Measurements from ENCODE around the gene ZNF77. TPM values are rescaled to one million over a fixed set of nuclear protein-coding genes. Genes with fewer than 3 reads are reported as not detected.
"Not testable (repeated sequence)": the region's sequence is repeated elsewhere in the genome, so short reads cannot be mapped to it uniquely, and the experiment has no call there.

ZNF77 gene
- total RNA-seq, 2 experiments from 2014 or later, result 4.0 to 4.2 TPM

DNA sequence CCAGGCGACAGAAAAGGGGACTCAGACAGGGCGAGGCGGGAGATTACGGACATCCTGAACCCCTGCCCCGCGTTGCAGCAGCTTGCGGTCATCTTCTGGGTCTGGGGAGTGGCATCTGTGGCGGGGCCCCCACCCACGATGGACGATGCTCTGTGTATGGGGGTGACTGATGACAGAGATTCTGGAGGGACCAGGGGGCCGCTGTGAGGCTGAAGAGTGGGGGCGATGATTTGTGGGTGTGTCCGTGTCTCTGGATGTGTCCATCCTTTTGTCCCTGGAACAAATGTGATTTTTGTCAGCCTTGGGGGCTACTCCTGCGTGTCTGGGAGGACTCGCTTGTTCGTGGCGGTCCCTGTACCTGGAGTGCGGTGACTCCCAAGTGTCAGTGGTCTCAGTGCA lies 17.7 kb downstream of the ZNF77 start:
- no peak for DNase-seq
- POLR2A ChIA-PET, result no interaction called here
- Mint-ChIP-seq H3K27ac (no peak overlapping the region), H3K4me3 (no peak overlapping the region), H3K36me3 (ENCODE audit: low read depth) (peaks cover 16% of the 10 kb centered on the region), H3K9me3 (peaks cover 22% of the 10 kb centered on the region), H3K4me1 (no peaks in the 10 kb centered on the region), H3K27me3 (no peaks in the 10 kb centered on the region)
- CTCF ChIA-PET, result no interaction called here

- H3K27me3 Mint-ChIP-seq, result no peaks in the 10 kb centered on the region
- no peak overlapping the region for H3K27ac Mint-ChIP-seq
- H3K4me3 Mint-ChIP-seq, result no peak overlapping the region
- DNase-seq, result no peak
- peaks cover 14% of the 10 kb centered on the region for H3K36me3 Mint-ChIP-seq (ENCODE audit: low read depth)
- H3K4me1 Mint-ChIP-seq, result no peaks in the 10 kb centered on the region
- H3K9me3 Mint-ChIP-seq, result peaks cover 21% of the 10 kb centered on the region
- ChIA-PET CTCF (no interaction called here), POLR2A (no interaction called here)
Observed at GRCh38 chr19:2926341-2927031, 18.3 kb downstream of the ZNF77 start.

DNA sequence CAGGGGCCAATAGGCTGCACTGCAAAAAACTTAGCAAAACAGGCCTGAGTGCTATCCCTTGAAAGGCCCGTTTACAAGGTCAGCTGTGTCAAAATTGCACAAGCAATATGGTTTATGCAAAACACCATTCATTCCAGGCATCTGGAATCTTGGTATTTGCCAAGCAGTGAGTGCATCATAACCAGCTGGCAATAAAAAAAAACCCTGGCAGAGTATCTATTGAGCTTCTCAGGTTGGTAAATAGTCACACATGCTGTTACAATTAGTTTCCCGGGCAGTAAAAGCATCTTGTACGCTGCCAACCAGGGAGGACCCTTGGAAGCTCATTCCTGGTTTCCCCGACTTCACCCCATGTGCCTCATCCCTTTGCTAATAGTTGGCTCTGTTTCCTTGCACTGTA lies 21.3 kb downstream of the ZNF77 start:
- peaks cover 15% of the 10 kb centered on the region for H3K36me3 Mint-ChIP-seq (ENCODE audit: low read depth)

GRCh38 chr19:2922987-2923386 lies 21.8 kb downstream of the ZNF77 start:
- DNase-seq, result no peak
- H3K4me3 Mint-ChIP-seq, result no peak overlapping the region
- ChIA-PET CTCF (interaction anchor here (0.6 kb wide), 1 partner anchor 261 kb away, joined by 3 read pairs; no protein-coding TSS in a partner anchor), POLR2A (interaction anchor here (1.2 kb wide), 1 partner anchor 10 kb away, joined by 3 read pairs; no protein-coding TSS in a partner anchor)
- H3K36me3 Mint-ChIP-seq (ENCODE audit: low read depth), result peaks cover 20% of the 10 kb centered on the region
- no peaks in the 10 kb centered on the region for H3K4me1 Mint-ChIP-seq
- H3K27ac Mint-ChIP-seq, result no peak overlapping the region
- H3K27me3 Mint-ChIP-seq, result no peaks in the 10 kb centered on the region
- H3K9me3 Mint-ChIP-seq, result peaks cover 24% of the 10 kb centered on the region

More for the DNA sequence above, 21.3 kb downstream of the ZNF77 start:
- CTCF ChIA-PET, result interaction anchor here (0.6 to 2.1 kb wide), 2 partner anchors 27 to 262 kb away, joined by 3 to 5 read pairs; no protein-coding TSS in a partner anchor
- POLR2A ChIA-PET, result interaction anchor here (1.2 kb wide), 1 partner anchor 11 kb away, joined by 3 read pairs; no protein-coding TSS in a partner anchor
- Mint-ChIP-seq H3K4me1 (no peaks in the 10 kb centered on the region), H3K9me3 (peaks cover 20% of the 10 kb centered on the region), H3K4me3 (no peak overlapping the region), H3K27ac (no peak overlapping the region), H3K27me3 (no peaks in the 10 kb centered on the region)
- DNase-seq, result no peak

DNA sequence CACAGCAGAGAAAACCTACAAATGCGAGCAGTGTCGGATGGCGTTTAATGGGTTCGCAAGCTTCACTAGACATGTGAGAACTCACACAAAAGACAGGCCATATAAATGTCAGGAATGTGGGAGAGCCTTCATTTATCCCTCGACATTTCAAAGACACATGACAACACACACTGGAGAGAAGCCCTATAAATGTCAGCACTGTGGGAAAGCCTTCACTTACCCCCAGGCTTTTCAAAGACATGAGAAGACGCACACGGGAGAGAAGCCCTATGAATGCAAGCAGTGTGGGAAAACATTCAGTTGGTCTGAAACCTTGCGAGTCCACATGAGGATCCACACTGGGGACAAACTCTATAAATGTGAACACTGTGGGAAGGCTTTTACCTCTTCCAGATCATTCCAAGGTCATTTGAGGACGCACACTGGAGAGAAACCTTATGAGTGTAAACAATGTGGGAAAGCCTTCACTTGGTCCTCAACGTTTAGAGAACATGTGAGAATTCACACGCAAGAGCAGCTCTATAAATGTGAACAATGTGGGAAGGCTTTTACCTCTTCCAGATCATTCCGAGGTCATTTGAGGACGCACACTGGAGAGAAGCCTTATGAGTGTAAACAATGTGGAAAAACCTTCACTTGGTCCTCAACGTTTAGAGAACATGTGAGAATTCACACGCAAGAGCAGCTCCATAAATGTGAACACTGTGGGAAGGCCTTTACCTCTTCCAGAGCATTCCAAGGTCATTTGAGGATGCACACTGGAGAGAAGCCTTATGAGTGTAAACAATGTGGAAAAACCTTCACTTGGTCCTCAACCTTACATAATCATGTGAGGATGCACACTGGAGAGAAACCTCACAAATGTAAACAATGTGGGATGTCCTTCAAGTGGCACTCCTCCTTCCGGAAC lies 27.2 kb downstream of the ZNF77 start:
- H3K4me3 Mint-ChIP-seq, result no peak overlapping the region
- H3K9me3 Mint-ChIP-seq, result peaks cover 40% of the 10 kb centered on the region
- H3K4me1 Mint-ChIP-seq, result peaks cover 2% of the 10 kb centered on the region
- ChIA-PET CTCF (interaction anchor here (0.6 kb wide), 2 partner anchors 15 to 802 kb away, joined by 3 to 5 read pairs; no protein-coding TSS in a partner anchor), POLR2A (no interaction called here)
- no peak overlapping the region for H3K27ac Mint-ChIP-seq
- no peaks in the 10 kb centered on the region for H3K27me3 Mint-ChIP-seq
- DNase-seq, result no peak
- peaks cover 66% of the 10 kb centered on the region for H3K36me3 Mint-ChIP-seq (ENCODE audit: low read depth)

GRCh38 chr19:2912306-2912705 lies 32.5 kb downstream of the ZNF77 start:
- no peaks in the 10 kb centered on the region for H3K27me3 Mint-ChIP-seq
- peaks cover 65% of the 10 kb centered on the region for H3K36me3 Mint-ChIP-seq (ENCODE audit: low read depth)
- peaks cover 40% of the 10 kb centered on the region for H3K9me3 Mint-ChIP-seq
- ChIA-PET POLR2A (interaction anchor here (0.9 to 1.3 kb wide), 4 partner anchors 11 to 65 kb away, joined by 3 to 5 read pairs (median 3); partner anchors contain the start of genes TLE6 and ZNF57), CTCF (interaction anchor here (1.6 kb wide), 2 partner anchors 10 to 38 kb away, joined by 4 read pairs; no protein-coding TSS in a partner anchor)
- H3K4me3 Mint-ChIP-seq, result no peak overlapping the region
- DNase-seq, result no peak
- H3K27ac Mint-ChIP-seq, result peak overlapping the region; percentile 48
- peaks cover 22% of the 10 kb centered on the region for H3K4me1 Mint-ChIP-seq

GRCh38 chr19:2906631-2907195 lies 38.1 kb downstream of the ZNF77 start:
- Mint-ChIP-seq H3K4me3 (no peak overlapping the region), H3K36me3 (ENCODE audit: low read depth) (peaks cover 20% of the 10 kb centered on the region), H3K27ac (no peak overlapping the region), H3K4me1 (peaks cover 19% of the 10 kb centered on the region), H3K27me3 (no peaks in the 10 kb centered on the region), H3K9me3 (peaks cover 11% of the 10 kb centered on the region)
- POLR2A ChIA-PET, result no interaction called here
- DNase-seq, result no peak
- CTCF ChIA-PET, result interaction anchor here (0.5 to 1.3 kb wide), 3 partner anchors 25 to 45 kb away, joined by 3 to 4 read pairs (median 4); no protein-coding TSS in a partner anchor

GRCh38 chr19:2905918-2906519 lies 38.8 kb downstream of the ZNF77 start:
- ChIA-PET POLR2A (no interaction called here), CTCF (no interaction called here)
- H3K9me3 Mint-ChIP-seq, result peaks cover 8% of the 10 kb centered on the region
- peaks cover 17% of the 10 kb centered on the region for H3K36me3 Mint-ChIP-seq (ENCODE audit: low read depth)
- peaks cover 18% of the 10 kb centered on the region for H3K4me1 Mint-ChIP-seq
- no peak overlapping the region for H3K27ac Mint-ChIP-seq
- no peak overlapping the region for H3K4me3 Mint-ChIP-seq
- DNase-seq, result no peak
- H3K27me3 Mint-ChIP-seq, result no peaks in the 10 kb centered on the region

GRCh38 chr19:2903326-2903725 lies 41.4 kb downstream of the ZNF77 start:
- H3K9me3 Mint-ChIP-seq, H3K27ac Mint-ChIP-seq, CTCF ChIA-PET, DNase-seq, POLR2A ChIA-PET, H3K4me3 Mint-ChIP-seq, H3K27me3 Mint-ChIP-seq: not testable (repeated sequence)
- Mint-ChIP-seq H3K4me1 (peaks cover 16% of the 10 kb centered on the region), H3K36me3 (ENCODE audit: low read depth) (peaks cover 15% of the 10 kb centered on the region)

DNA sequence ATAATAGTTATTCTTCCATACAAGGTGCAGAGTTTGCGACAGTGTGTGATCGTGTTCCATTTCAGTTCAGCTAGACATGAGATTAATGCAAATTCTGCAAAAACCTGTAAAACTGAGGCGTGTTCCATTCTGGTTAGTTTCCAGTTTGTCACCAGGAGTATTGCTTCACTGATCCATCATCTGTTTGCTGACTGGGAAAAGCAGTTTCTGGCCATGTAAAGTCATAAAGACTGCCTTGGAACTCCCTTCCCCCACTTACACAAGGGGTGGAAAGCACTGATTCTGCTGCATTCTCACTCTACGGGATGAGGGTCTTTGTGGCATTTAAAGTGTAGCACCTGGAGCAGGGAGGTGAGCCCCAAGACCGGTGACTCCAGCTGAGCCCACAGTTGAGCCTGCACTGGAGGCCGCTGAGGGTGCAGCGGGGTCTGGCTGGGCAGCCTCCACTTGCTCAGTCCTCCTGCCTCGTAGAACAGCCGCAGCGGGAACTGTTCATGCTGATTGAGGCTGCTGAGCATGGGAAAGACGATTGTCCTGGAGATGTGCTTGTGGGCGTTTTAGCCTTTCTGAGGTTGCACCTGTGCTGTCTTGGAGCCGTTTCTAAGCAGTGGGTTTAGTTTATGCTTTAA lies 42.1 kb downstream of the ZNF77 start:
- POLR2A ChIA-PET, result no interaction called here
- no peak for DNase-seq
- H3K9me3 Mint-ChIP-seq, result peaks cover 2% of the 10 kb centered on the region
- H3K36me3 Mint-ChIP-seq (ENCODE audit: low read depth), result peaks cover 15% of the 10 kb centered on the region
- no peaks in the 10 kb centered on the region for H3K27me3 Mint-ChIP-seq
- H3K4me1 Mint-ChIP-seq, result peaks cover 16% of the 10 kb centered on the region
- H3K27ac Mint-ChIP-seq, result no peak overlapping the region
- H3K4me3 Mint-ChIP-seq, result no peak overlapping the region
- CTCF ChIA-PET, result interaction anchor here (1.2 kb wide), 1 partner anchor 48 kb away, joined by 3 read pairs; no protein-coding TSS in a partner anchor

- peak within 1 kb of the TSS; percentile 93 for H3K27ac Mint-ChIP-seq
- ChIA-PET POLR2A (interaction anchor here (0.6 to 1.4 kb wide), 10 partner anchors 10 to 422 kb away, joined by 3 to 10 read pairs (median 3); partner anchors contain the start of gene THOP1), CTCF (interaction anchor here (0.7 to 2.1 kb wide), 5 partner anchors 8 to 81 kb away, joined by 3 to 13 read pairs (median 4); partner anchors contain the start of gene ZNF555)
- peaks cover 6% of the 10 kb centered on the region for H3K36me3 Mint-ChIP-seq (ENCODE audit: low read depth)
- H3K9me3 Mint-ChIP-seq, result peaks cover 10% of the 10 kb centered on the region
- H3K4me3 Mint-ChIP-seq, result peak within 1 kb of the TSS; percentile 99
- H3K4me1 Mint-ChIP-seq, result peaks cover 16% of the 10 kb centered on the region
- no peaks in the 10 kb centered on the region for H3K27me3 Mint-ChIP-seq
- peak; percentile 97 for DNase-seq
Observed at GRCh38 chr19:2900296-2901252, 44.2 kb downstream of the ZNF77 start, which contains the start of gene ZNF57. ZNF57 (plus strand) TSS chr19:2900928; CDS start chr19:2901046, 118 bp downstream.
